Measurements from ENCODE around the gene MACC1.

The MACC1 gene

DNA sequence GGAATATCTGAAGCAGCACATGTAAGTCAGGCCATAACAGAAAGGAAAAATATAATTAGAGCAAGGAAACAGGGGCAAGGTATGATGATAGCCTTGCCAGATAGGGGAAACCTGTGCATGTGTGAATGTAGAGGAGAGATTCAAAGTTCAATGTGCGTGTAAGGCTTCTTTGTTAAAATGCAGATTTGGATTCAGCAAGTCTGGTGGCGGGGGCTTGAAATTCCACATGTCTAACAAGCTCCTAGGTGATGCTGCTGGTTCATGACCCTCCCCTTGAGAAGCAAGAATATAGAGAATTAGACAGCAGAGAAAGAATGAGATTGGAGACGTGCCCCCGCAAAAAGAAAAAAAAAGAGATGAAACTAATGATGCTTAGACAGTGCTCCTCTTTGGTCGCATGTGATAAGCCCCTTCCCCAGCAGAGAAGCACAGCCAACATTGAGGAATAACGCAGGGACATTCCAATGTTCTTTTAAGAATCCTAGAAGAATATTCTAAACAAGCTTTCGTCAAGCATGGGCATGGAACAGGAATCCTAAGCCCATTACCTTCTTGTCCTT is 21.1 kb upstream of the MACC1 start:
- TF ChIP-seq, protein P1, sequence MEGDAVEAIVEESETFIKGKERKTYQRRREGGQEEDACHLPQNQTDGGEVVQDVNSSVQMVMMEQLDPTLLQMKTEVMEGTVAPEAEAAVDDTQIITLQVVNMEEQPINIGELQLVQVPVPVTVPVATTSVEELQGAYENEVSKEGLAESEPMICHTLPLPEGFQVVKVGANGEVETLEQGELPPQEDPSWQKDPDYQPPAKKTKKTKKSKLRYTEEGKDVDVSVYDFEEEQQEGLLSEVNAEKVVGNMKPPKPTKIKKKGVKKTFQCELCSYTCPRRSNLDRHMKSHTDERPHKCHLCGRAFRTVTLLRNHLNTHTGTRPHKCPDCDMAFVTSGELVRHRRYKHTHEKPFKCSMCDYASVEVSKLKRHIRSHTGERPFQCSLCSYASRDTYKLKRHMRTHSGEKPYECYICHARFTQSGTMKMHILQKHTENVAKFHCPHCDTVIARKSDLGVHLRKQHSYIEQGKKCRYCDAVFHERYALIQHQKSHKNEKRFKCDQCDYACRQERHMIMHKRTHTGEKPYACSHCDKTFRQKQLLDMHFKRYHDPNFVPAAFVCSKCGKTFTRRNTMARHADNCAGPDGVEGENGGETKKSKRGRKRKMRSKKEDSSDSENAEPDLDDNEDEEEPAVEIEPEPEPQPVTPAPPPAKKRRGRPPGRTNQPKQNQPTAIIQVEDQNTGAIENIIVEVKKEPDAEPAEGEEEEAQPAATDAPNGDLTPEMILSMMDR (conservative IDR thresholded peaks at IDR 0.05; ENCODE audit: control insufficient read depth, insufficient read depth, low read depth, low read length) = no peak
- DNase-seq (ENCODE audit: low read depth) = no peak
- H3K4me3 ChIP-seq (ENCODE audit: control insufficient read depth, low read depth, low read length) = no peak overlapping the region

DNA sequence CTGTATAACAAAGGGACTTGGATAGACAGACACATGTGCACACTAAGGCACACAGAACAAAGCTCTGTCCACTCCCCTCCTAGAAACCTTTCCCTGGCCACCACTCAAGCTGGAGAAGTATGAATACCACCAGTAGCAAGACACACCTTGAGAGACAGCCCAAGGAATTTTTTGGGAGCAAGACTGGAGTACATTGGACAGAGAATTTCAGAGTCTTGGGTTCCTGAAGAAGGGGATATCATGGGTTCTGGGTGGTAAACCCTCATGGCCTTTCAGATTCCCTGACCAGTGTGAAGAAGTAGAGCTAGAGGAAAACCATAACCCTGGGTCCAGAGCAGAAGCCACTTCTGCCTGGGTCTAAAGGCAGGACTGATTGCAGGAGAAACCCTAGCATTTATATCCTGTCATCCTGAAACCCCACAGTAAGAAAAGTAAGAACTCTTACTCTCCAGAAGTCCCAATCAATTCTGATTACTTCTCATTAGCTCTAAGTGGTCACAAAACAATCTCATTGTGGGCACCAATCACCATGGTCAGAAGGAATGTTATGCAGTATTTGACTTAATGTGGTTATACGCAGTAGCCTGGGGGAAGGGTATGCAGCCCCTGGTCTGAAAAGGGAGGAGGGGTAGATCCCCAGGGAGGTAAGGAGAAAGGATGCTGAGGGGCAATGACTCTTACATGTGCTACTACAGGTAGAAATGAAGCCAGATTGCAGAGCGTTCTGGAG is 20.4 kb upstream of the MACC1 start:
- DNase-seq (ENCODE audit: low read depth) = no peak
- H3K4me3 ChIP-seq (ENCODE audit: control insufficient read depth, low read depth, low read length) = no peak overlapping the region
- TF ChIP-seq, protein P1 (conservative IDR thresholded peaks at IDR 0.05; ENCODE audit: control insufficient read depth, insufficient read depth, low read depth, low read length) = no peak

DNA sequence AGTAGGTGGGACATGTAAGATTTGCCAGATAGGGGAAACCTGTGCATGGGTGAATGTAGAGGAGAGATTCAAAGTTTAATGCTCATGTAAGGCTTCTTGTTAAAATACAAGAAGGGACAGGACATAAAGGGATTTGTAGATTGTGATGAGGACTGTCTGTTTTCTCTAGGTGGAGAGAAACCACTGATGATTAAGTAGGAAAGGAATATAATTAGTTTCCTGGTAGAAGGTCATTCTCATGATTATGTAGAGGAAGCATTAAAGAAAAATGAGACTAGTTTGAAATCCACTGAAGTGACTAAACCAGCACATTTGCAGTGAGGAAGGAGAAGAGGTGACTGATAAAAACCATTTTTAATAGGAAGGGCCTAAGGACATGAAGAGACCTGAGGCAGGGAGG is 19.6 kb upstream of the MACC1 start:
- TF ChIP-seq, protein P1 (conservative IDR thresholded peaks at IDR 0.05; ENCODE audit: control insufficient read depth, insufficient read depth, low read depth, low read length) = no peak
- DNase-seq (ENCODE audit: low read depth) = peak; percentile 26

DNA sequence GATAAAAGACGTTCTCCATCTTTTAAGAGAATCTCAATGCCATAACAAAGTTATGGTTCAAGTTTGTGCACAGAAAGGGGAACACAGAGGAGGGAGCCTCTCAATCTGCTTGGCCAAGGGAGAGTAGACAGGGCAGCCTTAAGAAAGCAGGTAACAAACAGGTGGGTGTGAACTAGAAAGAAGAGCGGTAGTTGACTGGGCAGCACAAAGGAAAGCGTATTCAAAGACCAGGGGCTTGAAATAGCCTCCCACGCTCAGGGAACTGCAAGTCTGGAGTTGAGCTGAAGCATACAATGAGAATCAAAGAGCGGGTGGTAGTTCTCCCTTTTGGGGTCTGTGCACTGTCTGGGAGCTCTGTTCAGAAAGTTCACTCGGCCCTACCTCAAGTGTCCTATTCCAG is 18.9 kb upstream of the MACC1 start:
- no peak overlapping the region for H3K4me3 ChIP-seq (ENCODE audit: control insufficient read depth, low read depth, low read length)
- TF ChIP-seq, protein P1 (conservative IDR thresholded peaks at IDR 0.05; ENCODE audit: control insufficient read depth, insufficient read depth, low read depth, low read length) = no peak
- DNase-seq (ENCODE audit: low read depth) = no peak

More for the DNA sequence above, 19.6 kb upstream of the MACC1 start:
- H3K4me3 ChIP-seq (ENCODE audit: control insufficient read depth, low read depth, low read length) = no peak overlapping the region

DNA sequence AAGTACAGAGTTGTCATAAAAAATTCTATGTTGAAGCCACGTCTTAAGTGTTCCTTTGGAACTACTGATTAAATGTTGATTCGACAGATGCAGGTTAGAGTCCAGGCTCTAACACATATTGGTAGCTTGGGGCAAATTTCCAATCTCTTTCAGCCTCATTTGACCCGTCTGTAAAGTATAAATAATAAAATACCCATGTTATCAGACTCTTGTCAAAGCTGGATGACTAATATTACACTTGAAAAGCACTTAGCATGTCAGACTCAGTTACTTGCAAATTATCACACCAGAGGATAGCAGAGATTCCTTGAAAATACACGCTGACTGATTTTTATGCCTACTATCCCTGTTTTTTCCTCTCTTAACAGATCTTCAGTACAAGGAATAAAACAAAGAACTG is 18.1 kb upstream of the MACC1 start:
- TF ChIP-seq, protein P1 (conservative IDR thresholded peaks at IDR 0.05; ENCODE audit: control insufficient read depth, insufficient read depth, low read depth, low read length) = no peak
- no peak for DNase-seq (ENCODE audit: low read depth)
- H3K4me3 ChIP-seq (ENCODE audit: control insufficient read depth, low read depth, low read length) = no peak overlapping the region

DNA sequence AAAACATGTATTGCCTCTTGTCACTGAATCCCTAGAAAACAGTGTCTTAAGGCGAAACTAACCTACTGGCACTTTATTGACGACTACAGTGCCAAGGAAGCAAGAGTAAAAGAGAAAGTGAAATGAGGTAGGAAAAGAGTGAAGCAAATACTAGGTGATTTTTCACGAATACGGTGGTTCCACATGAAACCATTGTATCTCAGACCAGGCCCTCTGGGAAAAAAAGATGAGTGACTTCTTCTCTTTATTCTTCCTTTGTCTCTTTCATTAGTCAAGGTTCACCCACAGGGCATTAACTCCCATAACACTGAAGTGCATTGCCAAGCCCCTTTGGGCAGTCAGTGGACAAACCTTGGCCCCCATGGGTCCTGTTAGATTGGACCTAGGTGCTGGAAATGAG is 16.2 kb upstream of the MACC1 start:
- DNase-seq (ENCODE audit: low read depth) = no peak
- TF ChIP-seq, protein P1 (conservative IDR thresholded peaks at IDR 0.05; ENCODE audit: control insufficient read depth, insufficient read depth, low read depth, low read length) = no peak
- H3K4me3 ChIP-seq (ENCODE audit: control insufficient read depth, low read depth, low read length) = no peak overlapping the region

Measured in fibroblast of mammary gland (primary cell).